SK-N-MC (cell line): ENCODE data around the gene ZNF521.

ENCODE experiments used
- EZH2 ChIP-seq: fragments of 200-600 bp; sonication (generic); IDR thresholded peaks from one replicate; pipeline ENCODE4 v1.6.1; 2017; ENCODE audit warnings: antibody characterized with exemption
- FOXP2 ChIP-seq: optimal IDR thresholded peaks from 2 replicates; pipeline ENCODE3; 2011; ENCODE audit warnings: mild to moderate bottlenecking, moderate library complexity; ENCODE audit not compliant: insufficient read depth; ENCODE audit errors: extremely low read length, control extremely low read depth
- POLR2AphosphoS5 ChIP-seq: IDR thresholded peaks from 2 replicates; pipeline ENCODE4 v1.6.1; 2012; ENCODE audit warnings: mild to moderate bottlenecking, low read depth, low read length, borderline replicate concordance

DNA sequence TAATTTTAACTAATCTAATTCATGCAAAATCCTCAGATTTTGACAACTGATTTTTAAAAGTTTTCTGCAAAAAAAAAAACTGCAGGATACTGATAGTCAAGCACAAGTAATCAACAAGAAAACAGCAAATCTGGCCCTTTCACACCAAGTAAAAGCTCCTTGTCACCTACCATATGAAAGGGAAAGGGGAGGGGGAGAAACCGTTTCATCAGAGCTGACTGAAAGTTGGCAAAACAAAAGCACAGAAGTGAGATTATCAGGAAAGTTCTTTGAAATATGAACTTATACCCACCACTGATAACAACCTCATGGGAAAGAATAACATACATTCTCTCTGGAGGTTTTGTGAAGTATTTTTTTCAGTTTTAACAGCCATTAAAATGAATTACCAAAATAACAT is 38.7 kb downstream of the ZNF521 start:
- TF ChIP-seq POLR2AphosphoS5 (no peak), EZH2 (no peak), FOXP2 (no peak)
